ENCODE data around the gene ZSCAN22. TPM values are rescaled to one million over a fixed set of nuclear protein-coding genes. Genes with fewer than 3 reads are reported as not detected.

Gene ZSCAN22
- total and polyA plus RNA-seq, 2 of the 13 experiments (the other 11 are each of a cell fraction or from before 2014, with no cell fraction given): 2.5 to 3.5 TPM

DNA sequence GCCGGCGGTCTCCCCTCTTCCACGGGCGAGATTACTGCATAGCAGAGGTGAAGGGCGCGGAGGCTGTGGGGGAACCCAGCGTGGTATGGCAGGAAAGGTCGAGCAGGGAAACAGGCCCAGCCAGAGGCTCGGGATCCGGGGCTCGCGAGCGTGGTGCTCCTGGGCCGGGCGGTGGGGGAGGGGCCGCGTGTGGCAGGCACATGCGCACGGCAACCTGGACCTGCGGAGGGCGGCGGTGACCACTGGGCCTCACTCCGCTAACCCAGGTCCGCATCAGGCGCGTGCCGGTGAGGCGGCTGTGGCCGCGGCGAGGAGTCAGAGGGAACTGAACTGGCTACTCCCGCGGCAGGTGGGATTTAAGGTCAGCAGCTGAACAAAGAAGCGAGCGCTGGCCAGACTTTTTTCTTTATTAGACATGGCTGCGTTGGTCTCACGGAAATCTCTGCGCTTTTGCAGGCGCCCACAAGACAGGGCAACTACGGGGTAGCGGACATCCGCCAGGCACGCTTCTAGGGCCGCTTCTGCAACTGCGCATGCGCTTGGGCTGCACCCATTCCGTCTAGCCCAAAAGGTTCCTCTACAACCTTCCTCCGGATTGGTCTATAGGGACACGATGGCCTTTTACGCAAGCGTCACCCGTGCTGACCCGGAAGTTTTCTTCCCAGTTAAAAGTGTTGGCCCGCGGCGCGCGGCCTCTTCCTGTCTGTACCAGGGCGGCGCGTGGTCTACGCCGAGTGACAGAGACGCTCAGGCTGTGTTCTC lies 60.0 kb downstream of the ZSCAN22 start, which contains the start of gene RPS5 (continued):
- TF ChIP-seq, protein P1, sequence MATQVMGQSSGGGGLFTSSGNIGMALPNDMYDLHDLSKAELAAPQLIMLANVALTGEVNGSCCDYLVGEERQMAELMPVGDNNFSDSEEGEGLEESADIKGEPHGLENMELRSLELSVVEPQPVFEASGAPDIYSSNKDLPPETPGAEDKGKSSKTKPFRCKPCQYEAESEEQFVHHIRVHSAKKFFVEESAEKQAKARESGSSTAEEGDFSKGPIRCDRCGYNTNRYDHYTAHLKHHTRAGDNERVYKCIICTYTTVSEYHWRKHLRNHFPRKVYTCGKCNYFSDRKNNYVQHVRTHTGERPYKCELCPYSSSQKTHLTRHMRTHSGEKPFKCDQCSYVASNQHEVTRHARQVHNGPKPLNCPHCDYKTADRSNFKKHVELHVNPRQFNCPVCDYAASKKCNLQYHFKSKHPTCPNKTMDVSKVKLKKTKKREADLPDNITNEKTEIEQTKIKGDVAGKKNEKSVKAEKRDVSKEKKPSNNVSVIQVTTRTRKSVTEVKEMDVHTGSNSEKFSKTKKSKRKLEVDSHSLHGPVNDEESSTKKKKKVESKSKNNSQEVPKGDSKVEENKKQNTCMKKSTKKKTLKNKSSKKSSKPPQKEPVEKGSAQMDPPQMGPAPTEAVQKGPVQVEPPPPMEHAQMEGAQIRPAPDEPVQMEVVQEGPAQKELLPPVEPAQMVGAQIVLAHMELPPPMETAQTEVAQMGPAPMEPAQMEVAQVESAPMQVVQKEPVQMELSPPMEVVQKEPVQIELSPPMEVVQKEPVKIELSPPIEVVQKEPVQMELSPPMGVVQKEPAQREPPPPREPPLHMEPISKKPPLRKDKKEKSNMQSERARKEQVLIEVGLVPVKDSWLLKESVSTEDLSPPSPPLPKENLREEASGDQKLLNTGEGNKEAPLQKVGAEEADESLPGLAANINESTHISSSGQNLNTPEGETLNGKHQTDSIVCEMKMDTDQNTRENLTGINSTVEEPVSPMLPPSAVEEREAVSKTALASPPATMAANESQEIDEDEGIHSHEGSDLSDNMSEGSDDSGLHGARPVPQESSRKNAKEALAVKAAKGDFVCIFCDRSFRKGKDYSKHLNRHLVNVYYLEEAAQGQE (IDR thresholded peaks at IDR 0.05; ENCODE audit: borderline replicate concordance in 1 of 2, low read depth in 1 of 2, low read length in 2 of 2): no peak; a peak in 1 of 4 replicates
- no peak for TF ChIP-seq SP1 (IDR thresholded peaks at IDR 0.05)
- no peak for TF ChIP-seq SP1 (CRISPR knock-in tag; IDR thresholded peaks at IDR 0.05)
- no peak for TF ChIP-seq AGO1 (IDR thresholded peaks at IDR 0.05; ENCODE audit: low read depth, low read length, poor library complexity, severe bottlenecking)
- no peak for TF ChIP-seq NONO (IDR thresholded peaks at IDR 0.05)
- TF ChIP-seq NONO (CRISPR knock-in tag; conservative IDR thresholded peaks at IDR 0.05): peak; percentile 81
- no peak; the same call in 1 of the 2 replicates for TF ChIP-seq ZNF234 (CRISPR knock-in tag; conservative IDR thresholded peaks at IDR 0.05)
- TF ChIP-seq ZBTB21 (CRISPR knock-in tag; IDR thresholded peaks at IDR 0.05): 0 out of 2 replicates have a peak, but pooled peaks have one; percentile 56
- TF ChIP-seq ZNF296 (CRISPR knock-in tag; conservative IDR thresholded peaks at IDR 0.05): no peak
- TF ChIP-seq LCORL (IDR thresholded peaks at IDR 0.05): no peak
- TF ChIP-seq LCORL (CRISPR knock-in tag; IDR thresholded peaks at IDR 0.05): no peak
- 0 out of 2 replicates have a peak, but pooled peaks have one; percentile 33 for TF ChIP-seq ZNF354B (CRISPR knock-in tag; IDR thresholded peaks at IDR 0.05)
- TF ChIP-seq XBP1 (CRISPR knock-in tag; IDR thresholded peaks at IDR 0.05): peak; percentile 21; the same call in 1 of the 2 replicates
- TF ChIP-seq, protein P2, sequence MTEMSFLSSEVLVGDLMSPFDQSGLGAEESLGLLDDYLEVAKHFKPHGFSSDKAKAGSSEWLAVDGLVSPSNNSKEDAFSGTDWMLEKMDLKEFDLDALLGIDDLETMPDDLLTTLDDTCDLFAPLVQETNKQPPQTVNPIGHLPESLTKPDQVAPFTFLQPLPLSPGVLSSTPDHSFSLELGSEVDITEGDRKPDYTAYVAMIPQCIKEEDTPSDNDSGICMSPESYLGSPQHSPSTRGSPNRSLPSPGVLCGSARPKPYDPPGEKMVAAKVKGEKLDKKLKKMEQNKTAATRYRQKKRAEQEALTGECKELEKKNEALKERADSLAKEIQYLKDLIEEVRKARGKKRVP (CRISPR knock-in tag; IDR thresholded peaks at IDR 0.05): peak in 1 of 2 experiments; percentile 56; a peak in 1 of 4 replicates
- no peak for TF ChIP-seq CBX2 (IDR thresholded peaks at IDR 0.05; ENCODE audit: low read depth, low read length)
- TF ChIP-seq CBX2 (CRISPR knock-in tag; IDR thresholded peaks at IDR 0.05; ENCODE audit: low read depth): no peak
- 0 out of 2 replicates have a peak, but pooled peaks have one; percentile 11 for TF ChIP-seq ARNTL (CRISPR knock-in tag; IDR thresholded peaks at IDR 0.05)
- TF ChIP-seq HMGA1 (CRISPR knock-in tag; conservative IDR thresholded peaks at IDR 0.05): no peak
- TF ChIP-seq ZNF75D (CRISPR knock-in tag; IDR thresholded peaks at IDR 0.05; ENCODE audit: borderline replicate concordance): no peak
- TF ChIP-seq ZNF317 (CRISPR knock-in tag; IDR thresholded peaks at IDR 0.05): peak; percentile 62; the same call in 1 of the 2 replicates
- no peak for TF ChIP-seq HNF4G (IDR thresholded peaks at IDR 0.05; ENCODE audit: borderline replicate concordance, low read depth, low read length)
- no peak for TF ChIP-seq HNF4G (CRISPR knock-in tag; IDR thresholded peaks at IDR 0.05; ENCODE audit: borderline replicate concordance, low read depth)
- no peak for TF ChIP-seq SYNCRIP (IDR thresholded peaks at IDR 0.05; ENCODE audit: insufficient read depth, low read depth, low read length)
- peak; percentile 84 for TF ChIP-seq ZNF431 (CRISPR knock-in tag; IDR thresholded peaks at IDR 0.05; ENCODE audit: borderline replicate concordance, low read depth)
- TF ChIP-seq, protein P3, sequence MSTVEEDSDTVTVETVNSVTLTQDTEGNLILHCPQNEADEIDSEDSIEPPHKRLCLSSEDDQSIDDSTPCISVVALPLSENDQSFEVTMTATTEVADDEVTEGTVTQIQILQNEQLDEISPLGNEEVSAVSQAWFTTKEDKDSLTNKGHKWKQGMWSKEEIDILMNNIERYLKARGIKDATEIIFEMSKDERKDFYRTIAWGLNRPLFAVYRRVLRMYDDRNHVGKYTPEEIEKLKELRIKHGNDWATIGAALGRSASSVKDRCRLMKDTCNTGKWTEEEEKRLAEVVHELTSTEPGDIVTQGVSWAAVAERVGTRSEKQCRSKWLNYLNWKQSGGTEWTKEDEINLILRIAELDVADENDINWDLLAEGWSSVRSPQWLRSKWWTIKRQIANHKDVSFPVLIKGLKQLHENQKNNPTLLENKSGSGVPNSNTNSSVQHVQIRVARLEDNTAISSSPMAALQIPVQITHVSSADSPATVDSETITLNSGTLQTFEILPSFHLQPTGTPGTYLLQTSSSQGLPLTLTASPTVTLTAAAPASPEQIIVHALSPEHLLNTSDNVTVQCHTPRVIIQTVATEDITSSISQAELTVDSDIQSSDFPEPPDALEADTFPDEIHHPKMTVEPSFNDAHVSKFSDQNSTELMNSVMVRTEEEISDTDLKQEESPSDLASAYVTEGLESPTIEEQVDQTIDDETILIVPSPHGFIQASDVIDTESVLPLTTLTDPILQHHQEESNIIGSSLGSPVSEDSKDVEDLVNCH (CRISPR knock-in tag; IDR thresholded peaks at IDR 0.05): no peak
